Tibial nerve (tissue), 4 donors: ENCODE measurements around the gene ARHGEF33.

Experiments used
- EP300 ChIP-seq, 2 donors: sonication (generic); formaldehyde crosslinking; IDR thresholded peaks; one replicate each; pipeline ENCODE4 v1.6.1; 2017; ENCODE audit warnings: antibody characterized with exemption in 2 of 2, mild to moderate bottlenecking in 1 of 2
- POLR2A ChIP-seq, 2 donors: fragments of 450-650 bp; IDR thresholded peaks; one replicate each; pipeline ENCODE4 v1.6.1; 2017; ENCODE audit warnings: antibody characterized with exemption in 2 of 2, mild to moderate bottlenecking in 2 of 2, moderate library complexity in 2 of 2
- TF ChIP-seq, protein P1 (sequence below), 5 experiments: fragments of 200-600 bp in 3 of 5; fragments of 450-650 bp in 2 of 5; sonication (generic) in 3 of 5; IDR thresholded peaks; one replicate each; pipeline ENCODE4 v1.5.1; 2016 to 2019; ENCODE audit warnings: antibody characterized with exemption in 5 of 5, mild to moderate bottlenecking in 3 of 5, moderate library complexity in 2 of 5

DNA sequence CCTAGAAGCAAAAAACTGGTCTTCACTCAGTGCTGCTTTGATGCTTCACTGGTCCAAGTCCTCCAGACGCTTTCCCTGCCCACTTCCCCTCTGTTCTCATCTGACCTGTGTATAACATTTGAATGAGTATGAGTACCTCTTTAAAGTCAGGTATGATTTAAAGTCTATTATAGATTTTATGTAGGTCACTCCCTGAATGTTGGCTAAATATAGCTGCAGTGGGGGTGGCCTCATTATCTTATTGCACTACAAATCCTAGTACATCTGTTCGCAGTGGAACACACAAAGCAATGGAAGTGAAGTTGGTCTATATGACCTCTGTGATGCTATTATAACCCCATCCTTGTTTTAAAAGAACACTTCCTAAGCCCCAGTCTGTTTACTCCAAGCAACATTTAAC lies 33.2 kb downstream of the ARHGEF33 start:
- TF ChIP-seq, protein P1, sequence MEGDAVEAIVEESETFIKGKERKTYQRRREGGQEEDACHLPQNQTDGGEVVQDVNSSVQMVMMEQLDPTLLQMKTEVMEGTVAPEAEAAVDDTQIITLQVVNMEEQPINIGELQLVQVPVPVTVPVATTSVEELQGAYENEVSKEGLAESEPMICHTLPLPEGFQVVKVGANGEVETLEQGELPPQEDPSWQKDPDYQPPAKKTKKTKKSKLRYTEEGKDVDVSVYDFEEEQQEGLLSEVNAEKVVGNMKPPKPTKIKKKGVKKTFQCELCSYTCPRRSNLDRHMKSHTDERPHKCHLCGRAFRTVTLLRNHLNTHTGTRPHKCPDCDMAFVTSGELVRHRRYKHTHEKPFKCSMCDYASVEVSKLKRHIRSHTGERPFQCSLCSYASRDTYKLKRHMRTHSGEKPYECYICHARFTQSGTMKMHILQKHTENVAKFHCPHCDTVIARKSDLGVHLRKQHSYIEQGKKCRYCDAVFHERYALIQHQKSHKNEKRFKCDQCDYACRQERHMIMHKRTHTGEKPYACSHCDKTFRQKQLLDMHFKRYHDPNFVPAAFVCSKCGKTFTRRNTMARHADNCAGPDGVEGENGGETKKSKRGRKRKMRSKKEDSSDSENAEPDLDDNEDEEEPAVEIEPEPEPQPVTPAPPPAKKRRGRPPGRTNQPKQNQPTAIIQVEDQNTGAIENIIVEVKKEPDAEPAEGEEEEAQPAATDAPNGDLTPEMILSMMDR (IDR thresholded peaks at IDR 0.05), result no peak
- TF ChIP-seq POLR2A (IDR thresholded peaks at IDR 0.05) (no peak), EP300 (IDR thresholded peaks at IDR 0.05) (no peak)
